A549 (cell line): Measurements from ENCODE around the gene GALP. TPM values are rescaled to one million over a fixed set of nuclear protein-coding genes. Genes with fewer than 3 reads are reported as not detected.
"Not testable (repeated sequence)": the region's sequence is repeated elsewhere in the genome, so short reads cannot be mapped to it uniquely, and the experiment has no call there.

Source experiments
- ATAC-seq, 2 experiments: fragments of 200-7000 bp in 1 of 2; fragments of >200 bp in 1 of 2; cut with Nextera tagmentation in 1 of 2; cut with Tn5 transposase in 1 of 2; 3 replicates each; pipeline versions ENCODE4 v1.8.0 to v1.9.1; 2018 to 2020; ENCODE audit warnings: mild to moderate bottlenecking in 1 of 2, moderate library complexity in 1 of 2
- CTCF ChIA-PET: fragments of 300-600 bp; sonication (Branson Sonifier 250); formaldehyde crosslinking; extraction: SDS; loops from one replicate; lab custom pipeline; 2021; ENCODE audit warnings: antibody characterized with exemption, inconsistent platforms; lab: Yijun Ruan, JAX
- POLR2A ChIA-PET: fragments of 350-600 bp; formaldehyde crosslinking; extraction: SDS; loops from one replicate; lab custom pipeline; 2021; ENCODE audit warnings: antibody characterized with exemption, inconsistent platforms; lab: Yijun Ruan, JAX
- DNase-seq, 2 experiments: peaks; one replicate each; pipeline versions ENCODE4 v3.0.0 to v3.0.0-alpha.2; 2011 to 2016; ENCODE audit warnings: low read depth in 1 of 2, low spot score in 1 of 2
- FAIRE-seq: peaks from 2 replicates; lab custom pipeline; 2011; peaks lifted over from hg19 to GRCh38; lab: Jason Lieb, UNC
- H3K27ac ChIP-seq, 2 experiments: fragments of >200 bp; sonication (Bioruptor Twin); formaldehyde crosslinking; 3 replicates each; pipeline ENCODE4 v1.5.1; 2016 to 2017
- H3K4me1 ChIP-seq: fragments of >200 bp; sonication (Bioruptor Twin); formaldehyde crosslinking; 3 replicates; pipeline ENCODE4 v1.6.1; 2016
- H3K4me2 ChIP-seq: fragments of >200 bp; sonication (Bioruptor Twin); formaldehyde crosslinking; 3 replicates; pipeline ENCODE4 v1.6.1; 2016
- H3K4me3 ChIP-seq: fragments of >200 bp; sonication (Bioruptor Twin); formaldehyde crosslinking; 3 replicates; pipeline ENCODE4 v1.5.1; 2016
- H3K9me3 ChIP-seq: fragments of >200 bp; sonication (Bioruptor Twin); formaldehyde crosslinking; 3 replicates; pipeline ENCODE4 v1.6.1; 2016
- ATOH8 ChIP-seq: fragments of 250-450 bp; sonication (Bioruptor Pico); IDR thresholded peaks from 2 replicates; pipeline ENCODE4 v1.5.0; 2020; ENCODE audit warnings: low read depth, mild to moderate bottlenecking, moderate library complexity
- CHD2 ChIP-seq: fragments of 150-350 bp; IDR thresholded peaks from 2 replicates; pipeline ENCODE4 v1.6.1; 2014; ENCODE audit warnings: low read length; ENCODE audit not compliant: partially characterized antibody
- CTCF ChIP-seq: fragments of >200 bp; sonication (Bioruptor Twin); formaldehyde crosslinking; IDR thresholded peaks from 3 replicates; pipeline ENCODE4 v1.5.1; 2016
- EHMT2 ChIP-seq: fragments of 200-600 bp; sonication (generic); IDR thresholded peaks from 2 replicates; pipeline ENCODE4 v1.6.1; 2016; ENCODE audit warnings: antibody characterized with exemption, low read depth, mild to moderate bottlenecking, moderate library complexity
- FOSB ChIP-seq: fragments of 250-450 bp; sonication (Bioruptor Pico); IDR thresholded peaks from 2 replicates; pipeline ENCODE4 v1.5.0; 2020; ENCODE audit warnings: mild to moderate bottlenecking, moderate library complexity
- FOSL2 ChIP-seq, 2 experiments: fragments of 450-650 bp in 1 of 2; fragments of >200 bp in 1 of 2; sonication (Bioruptor Twin) in 1 of 2; formaldehyde crosslinking; IDR thresholded peaks; 2 replicates each; pipeline versions ENCODE4 v1.5.0 to v1.6.1; 2016 to 2020; ENCODE audit warnings: mild to moderate bottlenecking in 1 of 2, moderate library complexity in 1 of 2
- HDAC2 ChIP-seq: fragments of 200-600 bp; sonication (generic); IDR thresholded peaks from 2 replicates; pipeline ENCODE4 v1.6.1; 2016
- HEYL ChIP-seq: fragments of 250-450 bp; sonication (Bioruptor Pico); IDR thresholded peaks from 2 replicates; pipeline ENCODE4 v1.8.0; 2021; ENCODE audit warnings: mild to moderate bottlenecking, moderate library complexity
- HOXB5 ChIP-seq: fragments of 250-450 bp; sonication (Bioruptor Pico); IDR thresholded peaks from 2 replicates; pipeline ENCODE4 v1.5.0; 2020; ENCODE audit warnings: mild to moderate bottlenecking, moderate library complexity
- KDM1A ChIP-seq: fragments of 200-600 bp; sonication (generic); IDR thresholded peaks from 2 replicates; pipeline ENCODE4 v1.6.1; 2016; ENCODE audit warnings: low read depth, mild to moderate bottlenecking
- KDM5A ChIP-seq: fragments of 200-600 bp; sonication (generic); IDR thresholded peaks from 2 replicates; pipeline ENCODE4 v1.6.1; 2016; ENCODE audit warnings: antibody characterized with exemption, mild to moderate bottlenecking
- PHF8 ChIP-seq: fragments of 200-600 bp; sonication (generic); IDR thresholded peaks from 2 replicates; pipeline ENCODE4 v1.6.1; 2016; ENCODE audit warnings: low read depth, mild to moderate bottlenecking, antibody characterized with exemption, moderate library complexity, borderline replicate concordance
- RAD21 ChIP-seq, 2 experiments: fragments of >200 bp in 1 of 2; sonication (Bioruptor Twin) in 1 of 2; formaldehyde crosslinking in 1 of 2; IDR thresholded peaks in 1 of 2; conservative IDR thresholded peaks in 1 of 2; 2 replicates in 1 of 2; 3 replicates in 1 of 2; pipeline ENCODE4 v1.6.1; 2012 to 2018; ENCODE audit warnings: inconsistent platforms in 1 of 2
- SMC3 ChIP-seq: fragments of >200 bp; sonication (Bioruptor Twin); formaldehyde crosslinking; IDR thresholded peaks from 3 replicates; pipeline ENCODE4 v1.6.1; 2018; ENCODE audit warnings: inconsistent platforms
- TFCP2L1 ChIP-seq: fragments of 250-450 bp; sonication (Bioruptor Pico); IDR thresholded peaks from 2 replicates; pipeline ENCODE4 v1.5.0; 2021; ENCODE audit warnings: mild to moderate bottlenecking
- ZC3H11A ChIP-seq: fragments of 450-650 bp; IDR thresholded peaks from 2 replicates; pipeline ENCODE4 v1.6.1; 2014; ENCODE audit warnings: antibody characterized with exemption, mild to moderate bottlenecking
- ZFP36 ChIP-seq: fragments of 450-650 bp; IDR thresholded peaks from 2 replicates; pipeline ENCODE4 v1.6.1; 2014; ENCODE audit warnings: borderline replicate concordance; ENCODE audit not compliant: partially characterized antibody
- ZSCAN20 ChIP-seq: fragments of 250-450 bp; sonication (Bioruptor Pico); IDR thresholded peaks from 2 replicates; pipeline ENCODE4 v1.8.0; 2022; ENCODE audit warnings: mild to moderate bottlenecking, moderate library complexity
- WGBS: methylation state at CpG from one replicate; pipeline ENCODE4 v1.1.6; 2017; ENCODE audit errors: missing lambda C conversion rate; 5-methylcytosine and 5-hydroxymethylcytosine counted together
- polyA minus RNA-seq: library from RNA; depleted of rRNA, polyadenylated mRNA; stranded (reverse); fragments of >200 nt; gene quantifications from 2 replicates; pipeline ENCODE4 v1.2.3, GENCODE V29; 2011; rRNA and poly(A)+ RNA removed
- polyA plus RNA-seq, 4 experiments: library from polyadenylated mRNA; depleted of rRNA in 3 of 4; stranded (reverse); fragments of >200 nt; fragmentation: RNase III in 1 of 4; extraction: RNeasy Plus Mini Kit Qiagen cat#74134 plus additional on column Dnase treatment in 1 of 4; gene quantifications; 2 replicates in 3 of 4; 3 replicates in 1 of 4; pipeline ENCODE4 v1.2.3, GENCODE V29; 2011 to 2017
- TF ChIP-seq, protein P1 (sequence below): fragments of 450-650 bp; IDR thresholded peaks from 2 replicates; pipeline ENCODE4 v1.6.1; 2014; ENCODE audit warnings: antibody characterized with exemption

Gene GALP
- polyA plus RNA-seq (2011; rRNA removed) (not detected in 2 replicates), polyA plus RNA-seq (2017; fragmentation: RNase III; extraction: RNeasy Plus Mini Kit Qiagen cat#74134 plus additional on column Dnase treatment) (not detected in 3 replicates), polyA minus RNA-seq (not detected in 2 replicates)
- polyA plus RNA-seq (2012; cell fraction: cytosol; rRNA removed) = not detected in 2 replicates
- polyA plus RNA-seq (2012; cell fraction: nucleus; rRNA removed) = not detected in 2 replicates

DNA sequence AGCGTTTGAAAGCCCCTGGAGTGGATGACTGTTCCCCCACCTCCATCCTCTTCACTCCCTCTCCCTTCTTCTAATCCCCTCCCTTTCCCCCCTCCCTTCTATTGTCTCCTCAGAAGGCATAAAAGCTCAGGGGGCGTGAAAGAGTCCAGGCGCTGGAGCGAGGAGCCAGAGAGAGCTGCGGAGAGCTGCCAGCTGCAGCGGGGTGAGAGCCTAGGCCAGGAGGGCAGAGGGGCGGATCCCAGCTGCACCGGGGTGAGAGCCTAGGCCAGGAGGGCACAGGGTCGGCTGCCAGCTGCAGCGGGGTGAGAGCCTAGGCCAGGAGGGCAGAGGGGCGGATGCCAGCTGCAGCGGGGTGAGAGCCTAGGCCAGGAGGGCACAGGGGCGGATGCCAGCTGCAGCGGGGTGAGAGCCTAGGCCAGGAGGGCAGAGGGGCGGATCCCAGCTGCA is at the start of gene GALP:
Gene GALP, plus strand, starts transcription at position 148 of the 447 bp plus-strand sequence. CDS start 1,101 bp downstream, outside the sequence.
- DNase-seq, FAIRE-seq, H3K9me3 ChIP-seq, ATAC-seq, H3K27ac ChIP-seq, H3K4me2 ChIP-seq, H3K4me3 ChIP-seq, POLR2A ChIA-PET, H3K4me1 ChIP-seq: not testable (repeated sequence)
- WGBS = 68% methylated on average over 15 of the region's 15 CpGs
- CTCF ChIA-PET = interaction anchor here (0.7 to 2.3 kb wide), 3 partner anchors 21 to 226 kb away, joined by 3 to 9 read pairs (median 7); no protein-coding TSS in a partner anchor

- Histone ChIP-seq H3K4me1 (0 out of 3 replicates have a peak, but pooled peaks cover under 1% of the 10 kb centered on the region), H3K4me2 (no peak overlapping the region), H3K9me3 (no peaks in the 10 kb centered on the region), H3K27ac (no peak overlapping the region)
- peak in 1 of 2 experiments; percentile 31 for DNase-seq
- 86% methylated on average over 19 of the region's 19 CpGs for WGBS
- POLR2A ChIA-PET = no interaction called here
- peak in 1 of 2 experiments; percentile 61; a peak in 3 of 6 replicates for ATAC-seq
- FAIRE-seq = no peak
- no peak for TF ChIP-seq ZFP36
- TF ChIP-seq, protein P1, sequence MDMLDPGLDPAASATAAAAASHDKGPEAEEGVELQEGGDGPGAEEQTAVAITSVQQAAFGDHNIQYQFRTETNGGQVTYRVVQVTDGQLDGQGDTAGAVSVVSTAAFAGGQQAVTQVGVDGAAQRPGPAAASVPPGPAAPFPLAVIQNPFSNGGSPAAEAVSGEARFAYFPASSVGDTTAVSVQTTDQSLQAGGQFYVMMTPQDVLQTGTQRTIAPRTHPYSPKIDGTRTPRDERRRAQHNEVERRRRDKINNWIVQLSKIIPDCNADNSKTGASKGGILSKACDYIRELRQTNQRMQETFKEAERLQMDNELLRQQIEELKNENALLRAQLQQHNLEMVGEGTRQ = peak; percentile 43
- TF ChIP-seq ATOH8 (CRISPR knock-in tag) = no peak
- TF ChIP-seq, all 56 proteins: peak for 1
- H3K4me3 ChIP-seq = no peak overlapping the region
- CTCF ChIA-PET = no interaction called here
Observed at GRCh38 chr19:56126983-56127780, 48.6 kb upstream of the GALP start.

DNA sequence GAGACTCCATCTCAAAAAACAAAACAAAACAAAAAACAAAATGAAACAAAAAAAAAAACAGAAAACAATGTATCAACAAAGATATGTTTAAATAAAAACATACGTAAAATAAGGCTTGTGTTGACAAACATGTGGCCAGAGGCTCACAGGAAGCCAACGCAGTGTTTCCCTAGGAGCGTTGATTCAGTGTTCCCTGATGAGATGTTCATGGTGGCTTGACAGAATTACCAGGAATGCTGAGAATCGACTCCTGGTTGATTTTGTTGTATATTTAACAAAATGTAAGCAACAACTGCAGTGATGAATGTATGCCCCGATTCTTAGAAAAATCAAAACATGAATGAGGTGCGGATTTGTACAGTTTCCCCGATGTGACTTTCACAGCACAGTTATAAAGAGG is 45.8 kb upstream of the GALP start:
- H3K4me2 ChIP-seq = no peak overlapping the region
- 62% methylated on average over 7 of the region's 7 CpGs for WGBS
- POLR2A ChIA-PET = no interaction called here
- DNase-seq = no peak
- TF ChIP-seq EHMT2 (no peak), CHD2 (no peak), FOSB (CRISPR knock-in tag) (no peak), ZSCAN20 (no peak), HOXB5 (CRISPR knock-in tag) (no peak), RAD21 (conservative IDR thresholded peaks at IDR 0.05 in 1 of 2, IDR thresholded peaks at IDR 0.05 in 1 of 2) (no peak), KDM5A (no peak), SMC3 (no peak), ZC3H11A (no peak), KDM1A (no peak), HEYL (no peak), PHF8 (no peak), CTCF (no peak), FOSL2 (IDR thresholded peaks at IDR 0.05) (no peak), FOSL2 (CRISPR knock-in tag; IDR thresholded peaks at IDR 0.05) (no peak), TFCP2L1 (CRISPR knock-in tag) (no peak), HDAC2 (no peak)
- TF ChIP-seq, all 56 proteins: peak for 0
- Histone ChIP-seq H3K4me1 (0 out of 3 replicates have a peak, but pooled peaks cover 5% of the 10 kb centered on the region), H3K27ac (no peak overlapping the region), H3K9me3 (no peaks in the 10 kb centered on the region), H3K4me3 (no peak overlapping the region)
- FAIRE-seq (no peak), ATAC-seq (no peak)
- CTCF ChIA-PET = no interaction called here
